K562 (cell line): Measurements from ENCODE around the gene ODAD2. TPM values are rescaled to one million over a fixed set of nuclear protein-coding genes. Genes with fewer than 3 reads are reported as not detected.

ENCODE experiments used
- ATAC-seq: fragments of 200-7000 bp; cut with Tn5 transposase; 3 replicates; pipeline ENCODE4 v1.9.1; 2020; ENCODE audit warnings: moderate library complexity
- BruUV-seq: library from RNA; stranded (reverse); fragments of 400-500 nt; replicated peaks from 2 replicates; lab custom pipeline; 2021; lab: Mats Ljungman, UMichigan
- CTCF ChIA-PET: fragments of 300-600 bp; formaldehyde crosslinking; extraction: SDS; loops from one replicate; lab custom pipeline; 2021; ENCODE audit warnings: low intra/inter-chr PET ratio; lab: Yijun Ruan, JAX
- POLR2A ChIA-PET: fragments of 300-600, 350-650 bp; sonication (Branson Sonifier 250); formaldehyde crosslinking; extraction: SDS; loops from one replicate; lab custom pipeline; 2021; ENCODE audit warnings: antibody characterized with exemption, inconsistent platforms; lab: Yijun Ruan, JAX
- DNase-seq, 4 experiments: peaks; one replicate each; pipeline versions ENCODE4 v3.0.0 to v3.0.0-alpha.2; 2011 to 2018; ENCODE audit warnings: low spot score in 3 of 4, mixed read lengths in 3 of 4; ENCODE audit errors: extremely low read depth in 1 of 4
- FAIRE-seq: peaks from 2 replicates; lab custom pipeline; 2011; peaks lifted over from hg19 to GRCh38; lab: Jason Lieb, UNC
- H2AFZ ChIP-seq: 2 replicates; pipeline ENCODE4 v1.6.0; 2011; ENCODE audit warnings: low read depth, low read length, control low read depth, inconsistent platforms
- H3K27ac ChIP-seq: fragments of 200-600 bp; 3 replicates; pipeline ENCODE4 v1.8.0; 2011; ENCODE audit warnings: low read depth, mild to moderate bottlenecking, control low read depth, inconsistent platforms, low read length, moderate library complexity, mixed read lengths; ENCODE audit errors: extremely low read depth
- H3K27me3 ChIP-seq, 2 experiments: fragments of 300-600 bp in 1 of 2; 2 replicates in 1 of 2; 3 replicates in 1 of 2; pipeline versions ENCODE4 v1.6.0 to v1.8.0; 2011; ENCODE audit warnings: inconsistent platforms in 2 of 2, low read length in 2 of 2, mild to moderate bottlenecking in 1 of 2, mixed read lengths in 1 of 2, moderate library complexity in 1 of 2; ENCODE audit not compliant: control insufficient read depth in 2 of 2, insufficient read depth in 2 of 2
- H3K36me3 ChIP-seq: fragments of 300-600 bp; 3 replicates; pipeline ENCODE4 v1.8.0; 2011; ENCODE audit warnings: mild to moderate bottlenecking, low read length, inconsistent platforms; ENCODE audit not compliant: control insufficient read depth, insufficient read depth
- H3K4me1 ChIP-seq, 2 experiments: fragments of 200-600 bp in 1 of 2; replicated peaks in 1 of 2; 2 replicates in 1 of 2; 3 replicates in 1 of 2; pipeline versions ENCODE4 v1.5.1 to v1.8.0; 2011; ENCODE audit warnings: inconsistent platforms in 2 of 2, low read length in 2 of 2, mild to moderate bottlenecking in 1 of 2, mixed read lengths in 1 of 2, moderate library complexity in 1 of 2; ENCODE audit not compliant: control insufficient read depth in 2 of 2, insufficient read depth in 2 of 2
- H3K4me2 ChIP-seq: 2 replicates; pipeline ENCODE4 v1.6.1; 2011; ENCODE audit warnings: low read length, control low read depth, inconsistent platforms, mixed read lengths; ENCODE audit not compliant: insufficient read depth
- H3K4me3 ChIP-seq: fragments of 200-600 bp; sonication (generic), shearing (Covaris generic); 2 replicates; pipeline ENCODE4 v1.5.1; 2016; ENCODE audit warnings: control low read depth, inconsistent platforms
- H3K79me2 ChIP-seq: fragments of 200-600 bp; 3 replicates; pipeline ENCODE4 v1.8.0; 2011; ENCODE audit warnings: low read length, inconsistent platforms; ENCODE audit not compliant: control insufficient read depth, insufficient read depth
- H3K9ac ChIP-seq, 2 experiments: 2 replicates each; pipeline versions ENCODE4 v1.6.0 to v1.6.1; 2011; ENCODE audit warnings: low read depth in 2 of 2, low read length in 2 of 2, control low read depth in 1 of 2, inconsistent platforms in 1 of 2, mild to moderate bottlenecking in 1 of 2, mixed read lengths in 1 of 2; ENCODE audit not compliant: insufficient read depth in 1 of 2
- H3K9me1 ChIP-seq: one replicate; pipeline ENCODE4 v1.6.0; 2011; ENCODE audit warnings: inconsistent platforms, mild to moderate bottlenecking, low read length, moderate library complexity; ENCODE audit not compliant: control insufficient read depth, insufficient read depth
- H3K9me3 ChIP-seq: replicated peaks from 2 replicates; pipeline ENCODE4 v1.5.1; 2011; ENCODE audit warnings: low read depth, low read length, inconsistent platforms; ENCODE audit not compliant: control insufficient read depth, insufficient read depth
- H4K20me1 ChIP-seq: replicated peaks from 2 replicates; pipeline ENCODE4 v1.6.1; 2011; ENCODE audit warnings: low read length, inconsistent platforms, mixed read lengths; ENCODE audit not compliant: control insufficient read depth, insufficient read depth
- BCOR ChIP-seq: fragments of 450-650 bp; IDR thresholded peaks from 2 replicates; pipeline ENCODE4 v1.6.1; 2016
- HDAC1 ChIP-seq, 2 experiments: fragments of 450-650 bp; IDR thresholded peaks; 2 replicates each; pipeline ENCODE4 v1.6.1; 2016 to 2017; ENCODE audit warnings: inconsistent platforms in 1 of 2, mild to moderate bottlenecking in 1 of 2, moderate library complexity in 1 of 2
- HMG20B ChIP-seq: fragments of 250-450 bp; sonication (Bioruptor Pico); IDR thresholded peaks from 2 replicates; pipeline ENCODE4 v1.5.0; 2021; ENCODE audit warnings: mild to moderate bottlenecking
- HMGXB4 ChIP-seq: sonication (generic); formaldehyde crosslinking; IDR thresholded peaks from 2 replicates; pipeline ENCODE4 v1.8.1; 2023; ENCODE audit warnings: mild to moderate bottlenecking, missing genetic modification reagents
- NCOA6 ChIP-seq: fragments of 450-650 bp; IDR thresholded peaks from 2 replicates; pipeline ENCODE4 v1.6.1; 2017; ENCODE audit warnings: mild to moderate bottlenecking
- NFRKB ChIP-seq: fragments of 450-650 bp; IDR thresholded peaks from 2 replicates; pipeline ENCODE4 v1.6.1; 2016; ENCODE audit warnings: low read depth
- RFX7 ChIP-seq: fragments of 250-450 bp; sonication (Bioruptor Pico); IDR thresholded peaks from 2 replicates; pipeline ENCODE4 v1.5.1; 2021; ENCODE audit warnings: mild to moderate bottlenecking
- SREBF1 ChIP-seq: fragments of 150-350 bp; IDR thresholded peaks from 2 replicates; pipeline ENCODE4 v1.6.1; 2014; ENCODE audit warnings: antibody characterized with exemption, low read depth, low read length, borderline replicate concordance
- STAT5A ChIP-seq: IDR thresholded peaks from 2 replicates; pipeline ENCODE4 v1.6.1; 2012; ENCODE audit warnings: low read length, inconsistent platforms, borderline replicate concordance
- TCFL5 ChIP-seq: fragments of 250-450 bp; sonication (Bioruptor Pico); conservative IDR thresholded peaks from 2 replicates; pipeline ENCODE4 v1.6.1; 2021; ENCODE audit warnings: mild to moderate bottlenecking, moderate library complexity, matching md5 sums
- TGIF2 ChIP-seq: sonication (generic); formaldehyde crosslinking; IDR thresholded peaks from 2 replicates; pipeline ENCODE4 v1.8.1; 2022; ENCODE audit warnings: mild to moderate bottlenecking, missing genetic modification reagents, moderate library complexity
- TRIM28 ChIP-seq: fragments of 450-650 bp; IDR thresholded peaks from 2 replicates; pipeline ENCODE4 v1.6.1; 2017
- ZKSCAN8 ChIP-seq: fragments of 200-800 bp; sonication (Bioruptor generic); IDR thresholded peaks from 2 replicates; pipeline ENCODE4 v1.6.1; 2016; ENCODE audit warnings: missing genetic modification characterization, missing compliant biosample characterization
- ZNF12 ChIP-seq: sonication (generic); formaldehyde crosslinking; IDR thresholded peaks from 2 replicates; pipeline ENCODE4 v1.4.0; 2020; ENCODE audit warnings: mild to moderate bottlenecking, missing genetic modification reagents
- ZNF717 ChIP-seq: fragments of 250-450 bp; sonication (Bioruptor Pico); IDR thresholded peaks from 2 replicates; pipeline ENCODE4 v1.5.0; 2021
- ZNF778 ChIP-seq: fragments of 450-650 bp; formaldehyde crosslinking; IDR thresholded peaks from 2 replicates; pipeline ENCODE4 v1.4.0; 2020; ENCODE audit warnings: mild to moderate bottlenecking, moderate library complexity
- WGBS: fragments of 100-300 bp; shearing (Covaris generic); methylation state at CpG from one replicate; pipeline ENCODE4 v1.1.6; 2016; ENCODE audit warnings: low coverage, mixed read lengths; ENCODE audit not compliant: insufficient coverage; ENCODE audit errors: missing lambda C conversion rate; 5-methylcytosine and 5-hydroxymethylcytosine counted together
- in situ Hi-C: fragments of 300-500 bp; cut with MboI; formaldehyde crosslinking; loops from 4 replicates; pipeline ENCODE4 v1.15.0; 2018; ENCODE audit warnings: inconsistent platforms, mixed read lengths
- intact Hi-C: fragments of 100-400 bp; cut with micrococcal nuclease; formaldehyde crosslinking; loops from 2 replicates; pipeline ENCODE4 v1.14.2; 2022
- polyA plus RNA-seq, 8 experiments: library from polyadenylated mRNA; depleted of rRNA in 4 of 8; stranded (reverse) in 5 of 8; unstranded in 3 of 8; fragments of >200 nt; fragmentation: Nextera tagmentation in 2 of 8; fragmentation: Illumina TruSeq in 1 of 8; extraction: Ambion mirVana in 2 of 8; extraction: Trizol in 1 of 8; gene quantifications; 2 replicates each; pipeline versions ENCODE4 v1.2.1 to v1.2.3, GENCODE V29; 2011 to 2014; ENCODE audit warnings: inconsistent platforms in 1 of 8, missing spikeins in 1 of 8
- total RNA-seq, 7 experiments: library from RNA; depleted of rRNA in 6 of 7; stranded (reverse); fragments of >200 nt in 6 of 7; fragmentation: Illumina TruSeq in 2 of 7; extraction: Trizol in 2 of 7; gene quantifications; 2 replicates each; pipeline versions ENCODE4 v1.2.1 to v1.2.3, GENCODE V29; 2011 to 2021; ENCODE audit warnings: low replicate concordance in 1 of 7
- TF ChIP-seq, protein P1 (sequence below): sonication (generic); formaldehyde crosslinking; IDR thresholded peaks from 2 replicates; pipeline ENCODE4 v1.8.0; 2022; ENCODE audit warnings: mild to moderate bottlenecking, missing genetic modification reagents
- TF ChIP-seq, protein P2 (sequence below): fragments of 250-450 bp; sonication (Bioruptor Pico); IDR thresholded peaks from 2 replicates; pipeline ENCODE4 v1.4.0; 2020; ENCODE audit warnings: mild to moderate bottlenecking, moderate library complexity, borderline replicate concordance
- TF ChIP-seq, protein P3 (sequence below): fragments of 250-450 bp; sonication (Bioruptor Pico); IDR thresholded peaks from 2 replicates; pipeline ENCODE4 v1.9.0; 2021; ENCODE audit warnings: mild to moderate bottlenecking

ODAD2 gene
- total and polyA plus RNA-seq, 9 of the 15 experiments (the other 6 are each of a cell fraction or from before 2014, with no cell fraction given): not detected

DNA sequence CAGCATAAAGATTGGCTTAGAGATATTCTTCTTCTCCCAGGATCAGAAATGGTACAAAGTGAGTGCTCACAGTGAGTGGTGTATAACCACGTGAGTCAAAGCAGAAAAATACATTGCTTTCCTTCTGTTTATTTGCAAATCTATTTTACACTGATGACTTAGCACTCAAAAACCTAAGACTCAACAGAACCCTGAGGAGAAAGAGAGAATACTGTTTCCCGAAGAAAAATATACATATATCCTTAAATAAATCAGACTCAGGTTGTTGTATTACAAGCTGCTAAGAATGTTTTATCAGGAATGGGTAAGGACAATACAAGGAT is 48.7 kb downstream of the ODAD2 start (continued):
- no peak for TF ChIP-seq NFRKB
- no peak for TF ChIP-seq TGIF2 (CRISPR knock-in tag)
- no peak for TF ChIP-seq ZKSCAN8 (CRISPR knock-in tag)
- no peak for TF ChIP-seq TRIM28
- TF ChIP-seq ZNF12: no peak
- TF ChIP-seq HMGXB4 (CRISPR knock-in tag): no peak

- POLR2A ChIA-PET: no interaction called here
- no peak overlapping the region for H3K27ac ChIP-seq
- no peaks in the 10 kb centered on the region for H3K79me2 ChIP-seq
- in situ Hi-C loops: no loop called here
- no peaks in the 10 kb centered on the region for H3K9me3 ChIP-seq
- no peak overlapping the region for H3K4me2 ChIP-seq
- H3K9ac ChIP-seq: no peak overlapping the region
- no peaks in the 10 kb centered on the region for H3K9me1 ChIP-seq
- no peaks in the 10 kb centered on the region; a peak in 1 of 5 replicates for H3K27me3 ChIP-seq
- H3K4me3 ChIP-seq: no peak overlapping the region
- no peak overlapping the region for H2AFZ ChIP-seq
- BruUV-seq: no TSS peak
- no peaks in the 10 kb centered on the region for H3K4me1 ChIP-seq
- ATAC-seq (no peak), FAIRE-seq (no peak), DNase-seq (no peak)
- intact Hi-C loops: no loop called here
- H4K20me1 ChIP-seq: no peaks in the 10 kb centered on the region
- no peaks in the 10 kb centered on the region for H3K36me3 ChIP-seq
- 2% methylated on average over 8 of the region's 9 CpGs for WGBS
- CTCF ChIA-PET: no interaction called here
- TF ChIP-seq NCOA6 (no peak), ZNF717 (no peak), BCOR (no peak), RFX7 (CRISPR knock-in tag) (no peak), SREBF1 (no peak), HMG20B (no peak), TCFL5 (CRISPR knock-in tag) (no peak), STAT5A (no peak), HDAC1 (IDR thresholded peaks at IDR 0.05) (no peak), ZNF778 (no peak)
- TF ChIP-seq, protein P1, sequence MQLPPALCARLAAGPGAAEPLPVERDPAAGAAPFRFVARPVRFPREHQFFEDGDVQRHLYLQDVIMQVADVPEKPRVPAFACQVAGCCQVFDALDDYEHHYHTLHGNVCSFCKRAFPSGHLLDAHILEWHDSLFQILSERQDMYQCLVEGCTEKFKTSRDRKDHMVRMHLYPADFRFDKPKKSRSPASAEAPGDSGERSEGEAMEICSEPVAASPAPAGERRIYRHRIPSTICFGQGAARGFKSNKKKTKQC (CRISPR knock-in tag): no peak
- TF ChIP-seq, protein P2, sequence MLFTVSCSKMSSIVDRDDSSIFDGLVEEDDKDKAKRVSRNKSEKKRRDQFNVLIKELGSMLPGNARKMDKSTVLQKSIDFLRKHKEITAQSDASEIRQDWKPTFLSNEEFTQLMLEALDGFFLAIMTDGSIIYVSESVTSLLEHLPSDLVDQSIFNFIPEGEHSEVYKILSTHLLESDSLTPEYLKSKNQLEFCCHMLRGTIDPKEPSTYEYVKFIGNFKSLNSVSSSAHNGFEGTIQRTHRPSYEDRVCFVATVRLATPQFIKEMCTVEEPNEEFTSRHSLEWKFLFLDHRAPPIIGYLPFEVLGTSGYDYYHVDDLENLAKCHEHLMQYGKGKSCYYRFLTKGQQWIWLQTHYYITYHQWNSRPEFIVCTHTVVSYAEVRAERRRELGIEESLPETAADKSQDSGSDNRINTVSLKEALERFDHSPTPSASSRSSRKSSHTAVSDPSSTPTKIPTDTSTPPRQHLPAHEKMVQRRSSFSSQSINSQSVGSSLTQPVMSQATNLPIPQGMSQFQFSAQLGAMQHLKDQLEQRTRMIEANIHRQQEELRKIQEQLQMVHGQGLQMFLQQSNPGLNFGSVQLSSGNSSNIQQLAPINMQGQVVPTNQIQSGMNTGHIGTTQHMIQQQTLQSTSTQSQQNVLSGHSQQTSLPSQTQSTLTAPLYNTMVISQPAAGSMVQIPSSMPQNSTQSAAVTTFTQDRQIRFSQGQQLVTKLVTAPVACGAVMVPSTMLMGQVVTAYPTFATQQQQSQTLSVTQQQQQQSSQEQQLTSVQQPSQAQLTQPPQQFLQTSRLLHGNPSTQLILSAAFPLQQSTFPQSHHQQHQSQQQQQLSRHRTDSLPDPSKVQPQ (CRISPR knock-in tag): no peak
- TF ChIP-seq, protein P3, sequence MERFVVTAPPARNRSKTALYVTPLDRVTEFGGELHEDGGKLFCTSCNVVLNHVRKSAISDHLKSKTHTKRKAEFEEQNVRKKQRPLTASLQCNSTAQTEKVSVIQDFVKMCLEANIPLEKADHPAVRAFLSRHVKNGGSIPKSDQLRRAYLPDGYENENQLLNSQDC (CRISPR knock-in tag): no peak
Observed at GRCh38 chr10:27949528-27950241, 49.2 kb downstream of the ODAD2 start.
